HEK293 (cell line): ENCODE measurements around the gene SLC2A5.

Experiments
- CTCF ChIA-PET: fragments of 350-600 bp; formaldehyde crosslinking; extraction: SDS; loops from one replicate; lab custom pipeline; 2021; ENCODE audit warnings: antibody characterized with exemption; lab: Yijun Ruan, JAX
- POLR2A ChIA-PET: fragments of 300-600 bp; formaldehyde crosslinking; extraction: SDS; loops from one replicate; lab custom pipeline; 2020; ENCODE audit warnings: antibody characterized with exemption, inconsistent platforms; lab: Yijun Ruan, JAX
- H3K27ac ChIP-seq: fragments of 200-500 bp; sonication (Bioruptor generic); 2 replicates; pipeline ENCODE4 v1.5.1; 2014; ENCODE audit warnings: low read depth, low read length, control low read depth, inconsistent platforms; ENCODE audit errors: extremely low read depth
- H3K36me3 ChIP-seq, 2 experiments: fragments of 200-500 bp in 1 of 2; sonication (Bioruptor generic) in 1 of 2; 1 replicate in 1 of 2; 2 replicates in 1 of 2; pipeline ENCODE4 v1.5.1; 2014 to 2017; ENCODE audit warnings: inconsistent platforms in 2 of 2, low read length in 2 of 2; ENCODE audit not compliant: control insufficient read depth in 2 of 2, insufficient read depth in 1 of 2
- H3K4me1 ChIP-seq: fragments of 200-500 bp; sonication (Bioruptor generic); 2 replicates; pipeline ENCODE4 v1.5.1; 2014; ENCODE audit warnings: mild to moderate bottlenecking, low read length, inconsistent platforms; ENCODE audit not compliant: control insufficient read depth, insufficient read depth
- H3K4me3 ChIP-seq: 2 replicates; pipeline ENCODE4 v1.5.1; 2011; ENCODE audit warnings: low read depth, mild to moderate bottlenecking, control low read depth, low read length, moderate library complexity
- H3K9me3 ChIP-seq: fragments of 200-500 bp; sonication (Bioruptor generic); 2 replicates; pipeline ENCODE4 v1.5.1; 2014; ENCODE audit warnings: low read depth, low read length, inconsistent platforms; ENCODE audit not compliant: control insufficient read depth, insufficient read depth
- KLF8 ChIP-seq: fragments of 450-650 bp; formaldehyde crosslinking; IDR thresholded peaks from 2 replicates; pipeline ENCODE4 v1.5.1; 2016; ENCODE audit warnings: missing biosample characterization, missing genetic modification characterization
- OSR2 ChIP-seq: fragments of 450-650 bp; formaldehyde crosslinking; IDR thresholded peaks from 2 replicates; pipeline ENCODE4 v1.5.1; 2016; ENCODE audit warnings: missing biosample characterization, missing genetic modification characterization
- ZFP41 ChIP-seq: fragments of 450-650 bp; formaldehyde crosslinking; IDR thresholded peaks from 2 replicates; pipeline ENCODE4 v1.5.1; 2016; ENCODE audit warnings: missing biosample characterization, missing genetic modification characterization, borderline replicate concordance
- ZNF112 ChIP-seq: fragments of 450-650 bp; formaldehyde crosslinking; IDR thresholded peaks from 2 replicates; pipeline ENCODE4 v1.5.0; 2017; ENCODE audit warnings: missing biosample characterization, missing genetic modification characterization
- ZNF132 ChIP-seq: fragments of 450-650 bp; formaldehyde crosslinking; IDR thresholded peaks from 2 replicates; pipeline ENCODE4 v1.5.1; 2017; ENCODE audit warnings: missing biosample characterization, missing genetic modification characterization, borderline replicate concordance
- ZNF175 ChIP-seq: fragments of 450-650 bp; formaldehyde crosslinking; IDR thresholded peaks from 2 replicates; pipeline ENCODE4 v1.5.1; 2016; ENCODE audit warnings: missing biosample characterization, missing genetic modification characterization
- ZNF214 ChIP-seq: fragments of 450-650 bp; formaldehyde crosslinking; IDR thresholded peaks from 2 replicates; pipeline ENCODE4 v1.5.1; 2017; ENCODE audit warnings: missing biosample characterization, mild to moderate bottlenecking, missing genetic modification characterization, borderline replicate concordance
- ZNF223 ChIP-seq: fragments of 450-650 bp; formaldehyde crosslinking; IDR thresholded peaks from 2 replicates; pipeline ENCODE4 v1.5.1; 2016; ENCODE audit warnings: missing biosample characterization, missing genetic modification characterization
- ZNF239 ChIP-seq: fragments of 450-650 bp; formaldehyde crosslinking; IDR thresholded peaks from 2 replicates; pipeline ENCODE4 v1.5.1; 2016; ENCODE audit warnings: missing biosample characterization, missing genetic modification characterization
- ZNF24 ChIP-seq: fragments of 450-650 bp; formaldehyde crosslinking; IDR thresholded peaks from 2 replicates; pipeline ENCODE4 v1.5.1; 2016; ENCODE audit warnings: missing biosample characterization, missing genetic modification characterization
- ZNF324 ChIP-seq: fragments of 450-650 bp; formaldehyde crosslinking; IDR thresholded peaks from 2 replicates; pipeline ENCODE4 v1.5.1; 2016; ENCODE audit warnings: missing biosample characterization, missing genetic modification characterization
- ZNF354C ChIP-seq: fragments of 450-650 bp; formaldehyde crosslinking; IDR thresholded peaks from 2 replicates; pipeline ENCODE4 v1.5.1; 2016; ENCODE audit warnings: missing biosample characterization, missing genetic modification characterization, low read depth, borderline replicate concordance
- ZNF37A ChIP-seq: fragments of 450-650 bp; IDR thresholded peaks from 2 replicates; pipeline ENCODE4 v1.5.1; 2018; ENCODE audit warnings: missing biosample characterization, missing genetic modification characterization
- ZNF544 ChIP-seq: fragments of 450-650 bp; formaldehyde crosslinking; IDR thresholded peaks from 2 replicates; pipeline ENCODE4 v1.5.0; 2017; ENCODE audit warnings: missing biosample characterization, missing genetic modification characterization
- ZNF830 ChIP-seq: fragments of 450-650 bp; IDR thresholded peaks from 2 replicates; pipeline ENCODE4 v1.5.0; 2018; ENCODE audit warnings: missing biosample characterization, missing genetic modification characterization, low read depth, mild to moderate bottlenecking, moderate library complexity
- TF ChIP-seq, protein P1 (sequence below): fragments of 450-650 bp; formaldehyde crosslinking; conservative IDR thresholded peaks from 2 replicates; pipeline ENCODE4 v1.5.1; 2016; ENCODE audit warnings: low read depth, missing biosample characterization, missing genetic modification characterization
- TF ChIP-seq, protein P2 (sequence below): fragments of 450-650 bp; formaldehyde crosslinking; IDR thresholded peaks from 2 replicates; pipeline ENCODE4 v1.5.1; 2016; ENCODE audit warnings: missing biosample characterization, missing genetic modification characterization, borderline replicate concordance
- TF ChIP-seq, protein P3 (sequence below): fragments of 450-650 bp; formaldehyde crosslinking; IDR thresholded peaks from 2 replicates; pipeline ENCODE4 v1.5.1; 2016; ENCODE audit warnings: missing biosample characterization, missing genetic modification characterization
- TF ChIP-seq, protein P4 (sequence below): sonication (generic); formaldehyde crosslinking; IDR thresholded peaks from 2 replicates; pipeline ENCODE4 v1.8.1; 2022; ENCODE audit warnings: mild to moderate bottlenecking, moderate library complexity, missing genetic modification reagents
- TF ChIP-seq, protein P5 (sequence below): fragments of 450-650 bp; formaldehyde crosslinking; IDR thresholded peaks from 2 replicates; pipeline ENCODE4 v1.5.1; 2016; ENCODE audit warnings: missing biosample characterization, missing genetic modification characterization
- TF ChIP-seq, protein P6 (sequence below): fragments of 450-650 bp; IDR thresholded peaks from 2 replicates; pipeline ENCODE4 v1.5.1; 2018; ENCODE audit warnings: missing biosample characterization, mild to moderate bottlenecking, missing genetic modification characterization

SLC2A5 gene

DNA sequence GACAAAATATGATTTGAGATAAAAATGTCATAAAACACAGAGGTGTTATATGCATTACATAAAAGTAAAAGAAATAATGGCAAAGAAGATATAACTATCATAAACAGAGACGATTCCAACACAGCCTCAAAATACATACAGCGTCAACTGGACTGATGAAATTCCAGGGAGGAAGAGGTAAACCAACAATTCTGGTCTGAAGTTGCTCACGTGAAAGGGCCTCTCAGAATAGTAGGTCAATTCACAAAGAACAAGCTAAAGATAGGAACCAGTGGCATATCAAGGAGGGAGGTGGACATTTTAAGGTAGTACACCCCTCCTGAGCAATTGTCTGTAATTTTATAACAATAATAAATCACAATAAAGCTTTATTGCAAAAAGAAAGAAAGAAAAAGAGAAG is 18.6 kb downstream of the SLC2A5 start (continued):
- TF ChIP-seq, protein P1, sequence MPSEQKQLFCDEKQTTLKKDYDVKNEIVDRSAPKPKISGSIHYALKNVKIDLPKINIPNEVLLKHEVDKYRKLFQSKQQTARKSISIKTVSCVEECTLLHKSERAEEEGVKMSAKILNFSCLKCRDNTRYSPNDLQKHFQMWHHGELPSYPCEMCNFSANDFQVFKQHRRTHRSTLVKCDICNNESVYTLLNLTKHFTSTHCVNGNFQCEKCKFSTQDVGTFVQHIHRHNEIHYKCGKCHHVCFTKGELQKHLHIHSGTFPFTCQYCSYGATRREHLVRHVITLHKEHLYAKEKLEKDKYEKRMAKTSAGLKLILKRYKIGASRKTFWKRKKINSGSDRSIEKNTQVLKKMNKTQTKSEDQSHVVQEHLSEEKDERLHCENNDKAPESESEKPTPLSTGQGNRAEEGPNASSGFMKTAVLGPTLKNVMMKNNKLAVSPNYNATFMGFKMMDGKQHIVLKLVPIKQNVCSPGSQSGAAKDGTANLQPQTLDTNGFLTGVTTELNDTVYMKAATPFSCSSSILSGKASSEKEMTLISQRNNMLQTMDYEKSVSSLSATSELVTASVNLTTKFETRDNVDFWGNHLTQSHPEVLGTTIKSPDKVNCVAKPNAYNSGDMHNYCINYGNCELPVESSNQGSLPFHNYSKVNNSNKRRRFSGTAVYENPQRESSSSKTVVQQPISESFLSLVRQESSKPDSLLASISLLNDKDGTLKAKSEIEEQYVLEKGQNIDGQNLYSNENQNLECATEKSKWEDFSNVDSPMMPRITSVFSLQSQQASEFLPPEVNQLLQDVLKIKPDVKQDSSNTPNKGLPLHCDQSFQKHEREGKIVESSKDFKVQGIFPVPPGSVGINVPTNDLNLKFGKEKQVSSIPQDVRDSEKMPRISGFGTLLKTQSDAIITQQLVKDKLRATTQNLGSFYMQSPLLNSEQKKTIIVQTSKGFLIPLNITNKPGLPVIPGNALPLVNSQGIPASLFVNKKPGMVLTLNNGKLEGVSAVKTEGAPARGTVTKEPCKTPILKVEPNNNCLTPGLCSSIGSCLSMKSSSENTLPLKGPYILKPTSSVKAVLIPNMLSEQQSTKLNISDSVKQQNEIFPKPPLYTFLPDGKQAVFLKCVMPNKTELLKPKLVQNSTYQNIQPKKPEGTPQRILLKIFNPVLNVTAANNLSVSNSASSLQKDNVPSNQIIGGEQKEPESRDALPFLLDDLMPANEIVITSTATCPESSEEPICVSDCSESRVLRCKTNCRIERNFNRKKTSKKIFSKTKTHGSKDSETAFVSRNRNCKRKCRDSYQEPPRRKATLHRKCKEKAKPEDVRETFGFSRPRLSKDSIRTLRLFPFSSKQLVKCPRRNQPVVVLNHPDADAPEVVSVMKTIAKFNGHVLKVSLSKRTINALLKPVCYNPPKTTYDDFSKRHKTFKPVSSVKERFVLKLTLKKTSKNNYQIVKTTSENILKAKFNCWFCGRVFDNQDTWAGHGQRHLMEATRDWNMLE (tag by site-specific recombination), result no peak
- TF ChIP-seq ZNF24 (no peak), ZFP41 (tag by site-specific recombination) (no peak), KLF8 (tag by site-specific recombination) (no peak), ZNF132 (no peak), ZNF223 (no peak)
- TF ChIP-seq, protein P2, sequence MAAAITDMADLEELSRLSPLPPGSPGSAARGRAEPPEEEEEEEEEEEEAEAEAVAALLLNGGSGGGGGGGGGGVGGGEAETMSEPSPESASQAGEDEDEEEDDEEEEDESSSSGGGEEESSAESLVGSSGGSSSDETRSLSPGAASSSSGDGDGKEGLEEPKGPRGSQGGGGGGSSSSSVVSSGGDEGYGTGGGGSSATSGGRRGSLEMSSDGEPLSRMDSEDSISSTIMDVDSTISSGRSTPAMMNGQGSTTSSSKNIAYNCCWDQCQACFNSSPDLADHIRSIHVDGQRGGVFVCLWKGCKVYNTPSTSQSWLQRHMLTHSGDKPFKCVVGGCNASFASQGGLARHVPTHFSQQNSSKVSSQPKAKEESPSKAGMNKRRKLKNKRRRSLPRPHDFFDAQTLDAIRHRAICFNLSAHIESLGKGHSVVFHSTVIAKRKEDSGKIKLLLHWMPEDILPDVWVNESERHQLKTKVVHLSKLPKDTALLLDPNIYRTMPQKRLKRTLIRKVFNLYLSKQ, result no peak

DNA sequence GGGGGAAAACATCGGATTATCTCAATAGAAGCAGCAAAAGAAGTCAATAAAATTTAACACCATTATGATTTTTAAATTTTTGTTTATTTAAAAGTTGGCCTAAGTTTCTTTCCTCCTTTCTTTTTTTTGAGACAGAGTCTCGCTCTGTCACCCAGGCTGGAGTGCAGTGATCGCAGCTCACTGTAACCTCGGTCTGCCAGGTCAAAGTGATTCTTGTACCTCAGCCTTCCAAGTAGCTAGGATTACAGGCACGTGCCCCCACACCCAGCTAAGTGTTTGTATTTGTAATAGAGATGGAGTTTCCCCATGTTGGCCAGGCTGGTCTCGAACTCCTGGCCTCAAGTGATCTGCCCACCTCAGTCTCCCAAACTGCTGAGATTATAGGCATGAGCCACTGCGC is 20.9 kb downstream of the SLC2A5 start:
- Histone ChIP-seq H3K27ac (no peak overlapping the region), H3K36me3 (no peaks in the 10 kb centered on the region), H3K4me3 (no peak overlapping the region), H3K4me1 (no peaks in the 10 kb centered on the region), H3K9me3 (no peaks in the 10 kb centered on the region)
- CTCF ChIA-PET, result interaction anchor here (0.8 to 2.0 kb wide), 3 partner anchors 43 to 85 kb away, joined by 3 to 6 read pairs (median 3); no protein-coding TSS in a partner anchor
- no peak for TF ChIP-seq ZNF37A
- POLR2A ChIA-PET, result no interaction called here

DNA sequence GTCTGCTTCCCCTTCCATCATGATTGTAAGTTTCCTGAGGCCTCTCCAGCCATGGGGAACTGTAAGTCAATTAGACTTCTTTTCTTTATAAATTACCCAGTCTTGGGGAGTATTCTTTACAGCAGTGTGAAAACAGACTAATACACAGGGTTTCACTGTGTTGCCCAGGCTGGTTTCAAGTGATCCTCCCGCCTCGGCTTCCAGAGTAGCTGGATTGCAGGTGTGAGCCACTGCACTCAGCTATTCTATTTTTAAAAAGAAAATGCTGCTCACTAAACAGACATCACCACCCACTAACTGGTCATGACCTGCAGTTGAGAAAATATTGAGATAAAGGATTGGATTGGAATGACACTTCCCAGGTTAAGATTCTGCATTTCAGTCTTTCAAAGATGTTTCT is 22.4 kb downstream of the SLC2A5 start:
- Histone ChIP-seq H3K9me3 (no peaks in the 10 kb centered on the region), H3K4me3 (no peak overlapping the region), H3K4me1 (no peaks in the 10 kb centered on the region), H3K27ac (no peak overlapping the region), H3K36me3 (no peaks in the 10 kb centered on the region)
- POLR2A ChIA-PET, result no interaction called here
- CTCF ChIA-PET, result no interaction called here
- TF ChIP-seq ZNF830 (tag by site-specific recombination), result no peak
- TF ChIP-seq, protein P3, sequence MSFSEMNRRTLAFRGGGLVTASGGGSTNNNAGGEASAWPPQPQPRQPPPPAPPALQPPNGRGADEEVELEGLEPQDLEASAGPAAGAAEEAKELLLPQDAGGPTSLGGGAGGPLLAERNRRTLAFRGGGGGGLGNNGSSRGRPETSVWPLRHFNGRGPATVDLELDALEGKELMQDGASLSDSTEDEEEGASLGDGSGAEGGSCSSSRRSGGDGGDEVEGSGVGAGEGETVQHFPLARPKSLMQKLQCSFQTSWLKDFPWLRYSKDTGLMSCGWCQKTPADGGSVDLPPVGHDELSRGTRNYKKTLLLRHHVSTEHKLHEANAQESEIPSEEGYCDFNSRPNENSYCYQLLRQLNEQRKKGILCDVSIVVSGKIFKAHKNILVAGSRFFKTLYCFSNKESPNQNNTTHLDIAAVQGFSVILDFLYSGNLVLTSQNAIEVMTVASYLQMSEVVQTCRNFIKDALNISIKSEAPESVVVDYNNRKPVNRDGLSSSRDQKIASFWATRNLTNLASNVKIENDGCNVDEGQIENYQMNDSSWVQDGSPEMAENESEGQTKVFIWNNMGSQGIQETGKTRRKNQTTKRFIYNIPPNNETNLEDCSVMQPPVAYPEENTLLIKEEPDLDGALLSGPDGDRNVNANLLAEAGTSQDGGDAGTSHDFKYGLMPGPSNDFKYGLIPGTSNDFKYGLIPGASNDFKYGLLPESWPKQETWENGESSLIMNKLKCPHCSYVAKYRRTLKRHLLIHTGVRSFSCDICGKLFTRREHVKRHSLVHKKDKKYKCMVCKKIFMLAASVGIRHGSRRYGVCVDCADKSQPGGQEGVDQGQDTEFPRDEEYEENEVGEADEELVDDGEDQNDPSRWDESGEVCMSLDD, result no peak
- no peak for TF ChIP-seq ZNF214 (tag by site-specific recombination)
- TF ChIP-seq, protein P4, sequence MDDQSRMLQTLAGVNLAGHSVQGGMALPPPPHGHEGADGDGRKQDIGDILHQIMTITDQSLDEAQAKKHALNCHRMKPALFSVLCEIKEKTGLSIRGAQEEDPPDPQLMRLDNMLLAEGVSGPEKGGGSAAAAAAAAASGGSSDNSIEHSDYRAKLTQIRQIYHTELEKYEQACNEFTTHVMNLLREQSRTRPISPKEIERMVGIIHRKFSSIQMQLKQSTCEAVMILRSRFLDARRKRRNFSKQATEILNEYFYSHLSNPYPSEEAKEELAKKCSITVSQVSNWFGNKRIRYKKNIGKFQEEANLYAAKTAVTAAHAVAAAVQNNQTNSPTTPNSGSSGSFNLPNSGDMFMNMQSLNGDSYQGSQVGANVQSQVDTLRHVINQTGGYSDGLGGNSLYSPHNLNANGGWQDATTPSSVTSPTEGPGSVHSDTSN (CRISPR knock-in tag), result no peak
- TF ChIP-seq, protein P5, sequence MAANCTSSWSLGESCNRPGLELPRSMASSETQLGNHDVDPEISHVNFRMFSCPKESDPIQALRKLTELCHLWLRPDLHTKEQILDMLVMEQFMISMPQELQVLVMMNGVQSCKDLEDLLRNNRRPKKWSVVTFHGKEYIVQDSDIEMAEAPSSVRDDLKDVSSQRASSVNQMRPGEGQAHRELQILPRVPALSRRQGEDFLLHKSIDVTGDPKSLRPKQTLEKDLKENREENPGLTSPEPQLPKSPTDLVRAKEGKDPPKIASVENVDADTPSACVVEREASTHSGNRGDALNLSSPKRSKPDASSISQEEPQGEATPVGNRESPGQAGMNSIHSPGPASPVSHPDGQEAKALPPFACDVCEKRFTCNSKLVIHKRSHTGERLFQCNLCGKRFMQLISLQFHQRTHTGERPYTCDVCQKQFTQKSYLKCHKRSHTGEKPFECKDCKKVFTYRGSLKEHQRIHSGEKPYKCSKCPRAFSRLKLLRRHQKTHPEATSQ (tag by site-specific recombination), result no peak
- TF ChIP-seq ZNF112, result no peak
- no peak for TF ChIP-seq ZNF324 (tag by site-specific recombination)
- TF ChIP-seq, protein P6, sequence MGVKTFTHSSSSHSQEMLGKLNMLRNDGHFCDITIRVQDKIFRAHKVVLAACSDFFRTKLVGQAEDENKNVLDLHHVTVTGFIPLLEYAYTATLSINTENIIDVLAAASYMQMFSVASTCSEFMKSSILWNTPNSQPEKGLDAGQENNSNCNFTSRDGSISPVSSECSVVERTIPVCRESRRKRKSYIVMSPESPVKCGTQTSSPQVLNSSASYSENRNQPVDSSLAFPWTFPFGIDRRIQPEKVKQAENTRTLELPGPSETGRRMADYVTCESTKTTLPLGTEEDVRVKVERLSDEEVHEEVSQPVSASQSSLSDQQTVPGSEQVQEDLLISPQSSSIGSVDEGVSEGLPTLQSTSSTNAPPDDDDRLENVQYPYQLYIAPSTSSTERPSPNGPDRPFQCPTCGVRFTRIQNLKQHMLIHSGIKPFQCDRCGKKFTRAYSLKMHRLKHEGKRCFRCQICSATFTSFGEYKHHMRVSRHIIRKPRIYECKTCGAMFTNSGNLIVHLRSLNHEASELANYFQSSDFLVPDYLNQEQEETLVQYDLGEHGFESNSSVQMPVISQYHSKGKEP (tag by site-specific recombination), result no peak
- TF ChIP-seq ZNF175 (tag by site-specific recombination), result no peak
- TF ChIP-seq ZNF354C (tag by site-specific recombination), result no peak
- no peak for TF ChIP-seq ZNF544 (tag by site-specific recombination)
- no peak for TF ChIP-seq OSR2 (tag by site-specific recombination)
- no peak for TF ChIP-seq ZNF239 (tag by site-specific recombination)
